ENCODE data around the gene CAP2. TPM values are rescaled to one million over a fixed set of nuclear protein-coding genes. Genes with fewer than 3 reads are reported as not detected.

The CAP2 gene
- total RNA-seq, 4 donors from 2014 or later = 4.8 to 10.1 (median 7.8) TPM

DNA sequence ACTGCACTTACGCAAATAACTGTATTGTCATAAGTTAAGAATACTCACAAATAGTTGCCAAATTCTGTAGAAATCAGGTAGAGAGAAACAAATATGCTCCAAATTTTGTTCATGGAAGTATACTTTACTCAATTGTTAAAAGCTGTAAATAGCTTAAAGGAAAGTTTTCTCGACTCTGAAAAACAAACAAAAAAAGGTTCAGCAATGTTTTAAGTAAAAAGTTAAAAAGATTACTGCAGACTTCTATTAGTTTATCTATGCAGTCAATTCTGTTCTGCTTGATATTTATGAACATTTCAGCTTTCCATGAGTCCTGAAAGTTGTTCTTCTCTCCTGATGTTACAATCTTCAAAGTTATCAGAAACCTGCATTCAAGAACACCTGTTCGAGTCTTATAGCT lies 169.2 kb downstream of the CAP2 start:
- intact Hi-C loops (cut with DNase I; ENCODE audit: low total_unique reads) (no loop called here), in situ Hi-C loops (cut with MboI; ENCODE audit: low pct_ligation_motif_present in 1 of 4, low pct_unique_long_range_greater_than_20kb in 1 of 4, low sequenced_read_pairs in 3 of 4) (no loop called here)
- Histone ChIP-seq H3K4me3 (no peak overlapping the region), H3K4me1 (no peaks in the 10 kb centered on the region), H3K9me3 (peaks cover 0 to 8% of the 10 kb centered on the region in 2 donors), H3K27me3 (no peaks in the 10 kb centered on the region), H3K36me3 (no peaks in the 10 kb centered on the region), H3K27ac (no peak overlapping the region)
- WGBS, 2 donors (ENCODE audit: low coverage in 1 of 2) = 83 to 87% methylated on average over 3 of the region's 3 CpGs
- TF ChIP-seq POLR2A (IDR thresholded peaks at IDR 0.05) (no peak), EP300 (IDR thresholded peaks at IDR 0.05; ENCODE audit: low read depth) (no peak), POLR2AphosphoS5 (IDR thresholded peaks at IDR 0.05) (no peak)
- TF ChIP-seq, protein P1, sequence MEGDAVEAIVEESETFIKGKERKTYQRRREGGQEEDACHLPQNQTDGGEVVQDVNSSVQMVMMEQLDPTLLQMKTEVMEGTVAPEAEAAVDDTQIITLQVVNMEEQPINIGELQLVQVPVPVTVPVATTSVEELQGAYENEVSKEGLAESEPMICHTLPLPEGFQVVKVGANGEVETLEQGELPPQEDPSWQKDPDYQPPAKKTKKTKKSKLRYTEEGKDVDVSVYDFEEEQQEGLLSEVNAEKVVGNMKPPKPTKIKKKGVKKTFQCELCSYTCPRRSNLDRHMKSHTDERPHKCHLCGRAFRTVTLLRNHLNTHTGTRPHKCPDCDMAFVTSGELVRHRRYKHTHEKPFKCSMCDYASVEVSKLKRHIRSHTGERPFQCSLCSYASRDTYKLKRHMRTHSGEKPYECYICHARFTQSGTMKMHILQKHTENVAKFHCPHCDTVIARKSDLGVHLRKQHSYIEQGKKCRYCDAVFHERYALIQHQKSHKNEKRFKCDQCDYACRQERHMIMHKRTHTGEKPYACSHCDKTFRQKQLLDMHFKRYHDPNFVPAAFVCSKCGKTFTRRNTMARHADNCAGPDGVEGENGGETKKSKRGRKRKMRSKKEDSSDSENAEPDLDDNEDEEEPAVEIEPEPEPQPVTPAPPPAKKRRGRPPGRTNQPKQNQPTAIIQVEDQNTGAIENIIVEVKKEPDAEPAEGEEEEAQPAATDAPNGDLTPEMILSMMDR (IDR thresholded peaks at IDR 0.05) = no peak
- no peak for DNase-seq

DNA sequence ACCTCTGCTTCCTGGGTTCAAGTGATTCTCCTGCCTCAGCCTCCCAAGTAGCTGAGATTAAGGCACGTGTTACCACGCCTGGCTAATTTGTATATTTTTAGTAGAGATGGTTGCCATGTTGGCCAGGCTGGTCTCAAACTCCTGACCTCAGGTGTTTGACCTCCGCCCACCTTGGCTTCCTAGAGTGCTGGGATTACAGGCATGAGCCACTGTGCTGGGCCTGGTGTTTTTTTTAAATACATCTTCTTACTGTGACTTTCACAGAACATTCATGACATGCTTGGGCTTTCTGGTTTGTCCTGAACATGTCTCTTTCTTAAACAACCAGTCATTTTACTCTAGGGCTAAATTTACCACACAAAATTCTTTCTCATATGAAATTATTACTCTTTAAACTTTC lies 172.0 kb downstream of the CAP2 start:
- intact Hi-C loops (cut with DNase I; ENCODE audit: low total_unique reads) (no loop called here), in situ Hi-C loops (cut with MboI; ENCODE audit: low pct_ligation_motif_present in 1 of 4, low pct_unique_long_range_greater_than_20kb in 1 of 4, low sequenced_read_pairs in 3 of 4) (no loop called here)
- H3K27me3 ChIP-seq = no peaks in the 10 kb centered on the region
- H3K4me3 ChIP-seq = no peak overlapping the region
- 83 to 89% methylated on average over 1 to 3 of the region's 3 CpGs for WGBS, 2 donors (ENCODE audit: low coverage in 1 of 2)
- H3K27ac ChIP-seq = no peak overlapping the region
- peaks cover 0 to 8% of the 10 kb centered on the region in 2 donors for H3K9me3 ChIP-seq
- H3K4me1 ChIP-seq = no peaks in the 10 kb centered on the region
- H3K36me3 ChIP-seq = no peaks in the 10 kb centered on the region
- TF ChIP-seq POLR2A (IDR thresholded peaks at IDR 0.05) (no peak), POLR2AphosphoS5 (IDR thresholded peaks at IDR 0.05) (no peak), EP300 (IDR thresholded peaks at IDR 0.05; ENCODE audit: low read depth) (no peak)
- TF ChIP-seq, protein P1 (IDR thresholded peaks at IDR 0.05) = no peak
- DNase-seq = no peak

DNA sequence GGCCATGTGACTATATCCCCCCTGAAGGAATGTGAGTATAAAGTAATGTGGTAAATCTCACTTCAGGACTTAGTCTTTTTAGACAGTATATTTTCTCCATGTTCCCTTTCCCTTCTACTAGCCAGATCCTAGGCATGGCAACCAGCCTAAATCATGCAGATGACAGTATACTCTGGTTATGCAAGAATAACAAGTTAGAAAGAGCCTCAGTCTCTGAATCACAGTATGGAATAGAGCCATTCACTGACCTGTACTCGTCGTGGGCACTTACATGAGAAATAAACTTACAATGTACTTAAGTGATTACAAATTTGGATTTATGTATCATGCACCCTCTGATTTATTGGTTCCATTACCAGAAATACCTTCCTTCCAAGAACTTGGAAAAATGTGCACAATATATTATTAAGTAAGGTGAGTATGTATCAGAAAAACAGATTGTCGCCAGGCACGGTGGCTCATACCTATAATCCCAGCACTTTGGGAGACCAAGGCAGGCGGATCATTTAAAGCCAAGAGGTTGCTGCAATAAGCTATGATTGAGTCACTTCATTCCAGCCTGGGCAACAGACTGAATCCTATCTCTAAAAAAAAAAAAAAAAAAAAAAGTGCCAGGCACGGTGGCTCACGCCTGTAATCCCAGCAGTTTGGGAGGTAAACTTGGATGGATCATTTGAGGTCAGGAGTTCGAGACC lies 181.6 kb downstream of the CAP2 start:
- Histone ChIP-seq H3K27me3 (no peaks in the 10 kb centered on the region), H3K36me3 (no peaks in the 10 kb centered on the region), H3K9me3 (no peaks in the 10 kb centered on the region), H3K4me1 (peaks cover 0 to 3% (median 0%) of the 10 kb centered on the region in 4 donors), H3K27ac (no peak overlapping the region), H3K4me3 (no peak overlapping the region)
- 81 to 90% methylated on average over 4 to 8 of the region's 8 CpGs for WGBS, 2 donors (ENCODE audit: low coverage in 1 of 2)
- in situ Hi-C loops (cut with MboI; ENCODE audit: low pct_ligation_motif_present in 1 of 4, low pct_unique_long_range_greater_than_20kb in 1 of 4, low sequenced_read_pairs in 3 of 4) = loop anchor here in 3 of 4 donors (25.0 kb wide), 4 partner anchors 237 to 562 kb away; partner anchors contain the start of genes NHLRC1 (in 1 of the 3) and RBM24 (in 1 of the 3)
- DNase-seq = no peak
- intact Hi-C loops (cut with DNase I; ENCODE audit: low total_unique reads) = no loop called here
- TF ChIP-seq, protein P1 (IDR thresholded peaks at IDR 0.05) = no peak
- TF ChIP-seq EP300 (IDR thresholded peaks at IDR 0.05; ENCODE audit: low read depth) = no peak
- TF ChIP-seq POLR2A (IDR thresholded peaks at IDR 0.05) = no peak
- no peak for TF ChIP-seq POLR2AphosphoS5 (IDR thresholded peaks at IDR 0.05)

DNA sequence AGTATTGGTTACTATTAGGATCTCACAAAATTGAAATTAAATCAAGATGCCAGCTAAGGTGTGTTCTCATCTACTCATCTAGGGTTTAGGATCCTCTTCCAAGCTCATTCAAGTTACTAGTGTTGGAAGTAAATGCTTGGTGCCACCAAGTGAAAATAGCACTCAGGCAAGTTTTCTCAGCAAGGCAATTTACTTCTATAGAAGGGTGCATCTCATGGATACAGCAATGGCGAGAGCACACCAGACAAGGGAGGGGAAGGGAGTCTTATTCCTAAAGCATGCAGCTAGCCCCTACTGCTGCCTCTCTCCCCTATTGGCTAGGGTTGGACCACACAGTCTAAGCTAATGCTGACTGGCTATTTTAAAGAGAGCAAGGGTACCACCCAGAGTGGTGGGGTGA lies 183.7 kb downstream of the CAP2 start:
- Histone ChIP-seq H3K36me3 (no peaks in the 10 kb centered on the region), H3K27ac (no peak overlapping the region), H3K27me3 (no peaks in the 10 kb centered on the region), H3K9me3 (no peaks in the 10 kb centered on the region), H3K4me1 (peaks cover 0 to 7% (median 1%) of the 10 kb centered on the region in 4 donors), H3K4me3 (no peak overlapping the region)
- intact Hi-C loops (cut with DNase I; ENCODE audit: low total_unique reads) (no loop called here), in situ Hi-C loops (cut with MboI; ENCODE audit: low pct_ligation_motif_present in 1 of 4, low pct_unique_long_range_greater_than_20kb in 1 of 4, low sequenced_read_pairs in 3 of 4) (loop anchor here in 3 of 4 donors (25.0 kb wide), 4 partner anchors 235 to 560 kb away; partner anchors contain the start of genes NHLRC1 (in 1 of the 3) and RBM24 (in 1 of the 3))
- DNase-seq = no peak
- WGBS, 2 donors (ENCODE audit: low coverage in 1 of 2) = 95 to 100% methylated on average over 1 of the region's 1 CpG
- TF ChIP-seq POLR2AphosphoS5 (IDR thresholded peaks at IDR 0.05) = no peak
- TF ChIP-seq, protein P1 (IDR thresholded peaks at IDR 0.05) = no peak
- TF ChIP-seq POLR2A (IDR thresholded peaks at IDR 0.05) = no peak
- no peak for TF ChIP-seq EP300 (IDR thresholded peaks at IDR 0.05; ENCODE audit: low read depth)

Measured in transverse colon (tissue), 4 donors.